Left renal pelvis (tissue), 4 donors: ENCODE results near the gene TRIM38. TPM values are rescaled to one million over a fixed set of nuclear protein-coding genes. Genes with fewer than 3 reads are reported as not detected.

Experiments used
- DNase-seq, 4 donors: peaks; one replicate each; pipeline ENCODE4 v3.0.0-alpha.2; 2013; ENCODE audit warnings: low read depth in 4 of 4, low spot score in 3 of 4
- polyA plus RNA-seq, 4 donors: library from polyadenylated mRNA; unstranded; fragments of 120-200 nt; gene quantifications; one replicate each; pipeline ENCODE4 v1.2.1, GENCODE V29; 2013; ENCODE audit not compliant: insufficient read length in 4 of 4

The TRIM38 gene
- polyA plus RNA-seq, 4 donors = 7.6 to 11.8 (median 10.4) TPM

DNA sequence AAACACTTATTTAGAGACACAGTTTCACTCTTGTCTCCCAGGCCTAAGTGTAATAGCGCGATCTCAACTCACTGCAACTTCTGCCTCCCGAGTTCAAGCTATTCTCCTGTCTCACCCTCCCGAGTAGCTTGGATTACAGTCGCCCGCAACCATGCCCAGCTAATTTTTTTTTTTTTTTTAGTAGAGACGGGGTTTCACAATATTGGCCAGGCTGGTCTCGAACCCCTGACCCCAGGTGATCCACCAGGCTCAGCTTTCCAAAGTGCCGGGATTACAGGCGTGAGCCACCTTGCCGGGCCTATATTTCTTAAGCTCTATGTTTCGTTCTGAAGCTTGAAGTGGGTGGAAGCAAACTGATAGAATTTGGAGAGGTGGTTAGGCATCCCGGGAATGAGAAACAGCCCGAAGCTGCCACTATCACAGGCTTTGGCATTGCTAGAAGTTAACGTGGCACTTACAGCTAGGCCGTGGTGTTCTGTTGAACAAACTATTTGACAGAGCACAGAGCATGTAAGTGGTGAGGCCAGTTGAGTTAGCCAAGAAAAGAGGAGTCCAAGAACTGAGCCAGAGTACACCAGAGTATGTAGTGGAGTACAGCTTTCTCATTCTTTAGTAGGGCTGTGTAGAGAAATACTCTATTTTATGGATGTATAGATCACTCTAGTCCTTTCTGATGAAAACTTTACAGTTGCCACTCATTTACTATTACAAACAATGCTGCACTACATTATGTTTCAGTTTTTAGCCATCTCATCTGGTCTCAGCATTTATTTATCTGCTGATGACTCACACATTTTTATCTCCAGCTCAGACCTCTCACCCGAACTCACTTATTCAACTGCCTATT, 62.7 kb downstream of the TRIM38 start:
- no peak for DNase-seq

DNA sequence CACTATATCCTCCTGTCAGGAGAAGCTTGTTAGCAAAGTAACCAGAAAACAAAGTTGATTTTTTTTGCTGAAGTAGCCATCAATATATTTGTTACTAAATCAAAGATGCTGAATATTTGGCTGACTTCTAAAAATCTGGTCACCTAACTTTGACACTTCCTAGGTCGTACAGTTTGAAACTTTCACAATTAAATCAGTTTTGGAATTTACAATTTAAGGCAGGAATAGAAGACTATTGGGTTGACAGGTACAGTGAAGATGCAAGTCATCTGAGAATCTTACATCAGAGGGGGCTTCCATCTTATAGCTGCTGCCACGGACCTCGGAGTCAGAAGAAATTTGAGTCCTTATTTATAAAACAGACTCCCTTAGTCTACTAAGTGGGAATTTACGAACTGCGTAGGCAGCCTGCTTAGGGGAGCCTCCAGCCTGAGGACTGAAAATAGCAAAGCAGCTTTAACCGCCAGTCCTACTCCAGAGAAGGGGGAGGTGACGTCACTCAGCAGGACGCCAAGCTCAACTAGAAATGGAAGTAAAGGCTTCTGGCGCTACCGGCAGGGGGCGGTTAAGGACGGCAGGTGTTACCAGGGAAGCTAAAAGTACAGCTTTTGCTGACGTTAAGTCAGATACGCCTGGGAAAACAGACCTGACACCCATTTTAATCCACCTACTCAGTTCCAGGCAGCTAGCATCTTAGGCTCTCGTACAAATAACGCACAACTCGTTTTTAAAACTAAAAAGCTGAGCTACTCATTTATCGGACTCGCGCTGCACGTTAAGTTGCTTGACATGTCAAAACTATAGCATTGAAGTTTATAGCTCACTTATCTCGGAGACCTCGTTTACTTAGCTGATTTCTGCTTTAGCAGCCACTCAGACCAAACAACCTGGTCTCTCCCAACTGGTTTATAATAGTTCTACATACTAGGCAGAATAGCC, 63.6 kb downstream of the TRIM38 start:
- DNase-seq = peak in 3 of 4 donors; percentile 88 to 95 (median 95)

DNA sequence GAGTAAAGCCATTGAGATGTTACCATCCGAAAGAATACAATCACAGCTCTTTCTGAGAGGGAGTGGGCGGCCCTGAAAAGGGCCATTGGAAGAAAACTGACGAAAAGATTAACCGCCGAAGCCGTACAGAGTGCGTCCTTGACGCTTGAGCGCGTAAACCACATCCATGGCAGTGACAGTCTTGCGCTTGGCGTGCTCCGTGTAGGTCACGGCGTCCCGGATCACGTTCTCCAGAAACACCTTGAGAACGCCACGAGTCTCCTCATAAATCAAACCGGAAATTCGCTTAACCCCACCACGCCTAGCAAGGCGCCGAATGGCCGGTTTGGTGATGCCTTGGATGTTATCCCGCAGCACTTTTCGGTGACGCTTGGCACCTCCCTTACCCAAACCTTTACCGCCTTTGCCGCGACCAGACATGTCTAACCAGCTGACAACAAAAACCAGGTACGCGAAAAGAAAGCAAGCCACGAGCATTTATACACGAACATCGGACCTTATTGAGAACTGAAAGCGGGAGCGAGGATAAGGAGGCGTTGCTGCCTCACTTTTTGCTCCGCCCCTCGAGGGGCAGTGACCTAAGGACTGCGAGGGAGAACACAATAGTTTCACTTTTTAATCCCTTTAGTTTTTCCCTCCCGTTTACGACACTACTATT, 64.4 kb downstream of the TRIM38 start:
- peak in 3 of 4 donors; percentile 98 to 100 (median 99) for DNase-seq

DNA sequence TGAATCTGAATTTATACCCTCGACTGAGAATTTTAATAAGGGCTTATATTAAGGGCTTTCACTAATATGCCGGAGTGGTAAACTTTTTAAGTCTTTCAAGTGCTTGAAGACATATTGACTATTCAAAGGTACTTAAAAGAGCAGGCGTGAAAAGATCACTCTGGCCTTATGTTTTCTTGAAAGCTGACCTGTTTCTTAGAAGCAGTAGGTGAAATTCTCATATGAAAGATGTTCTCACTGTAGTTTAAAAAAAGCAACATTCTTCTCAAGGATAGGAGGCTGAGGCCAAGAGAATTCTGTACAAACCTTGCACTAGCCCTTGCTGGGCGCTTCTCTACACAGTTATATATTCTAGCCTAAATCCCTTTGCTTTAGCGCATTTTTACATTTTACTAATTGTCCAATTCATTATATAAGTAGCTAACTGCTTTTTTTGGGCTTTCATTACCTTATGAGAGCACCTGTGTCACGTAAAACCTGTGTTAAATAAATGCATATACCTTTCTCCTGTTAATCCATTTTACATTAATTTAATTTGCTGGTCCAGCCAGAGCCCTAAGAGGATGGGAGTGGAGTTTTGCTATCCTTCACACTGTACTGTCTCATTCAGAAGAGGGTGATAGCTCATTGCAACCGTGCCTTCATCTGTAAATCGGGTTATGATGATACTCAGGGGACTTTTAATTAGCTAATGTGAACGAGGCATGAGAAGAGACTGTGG, 65.0 kb downstream of the TRIM38 start:
- no peak for DNase-seq

DNA sequence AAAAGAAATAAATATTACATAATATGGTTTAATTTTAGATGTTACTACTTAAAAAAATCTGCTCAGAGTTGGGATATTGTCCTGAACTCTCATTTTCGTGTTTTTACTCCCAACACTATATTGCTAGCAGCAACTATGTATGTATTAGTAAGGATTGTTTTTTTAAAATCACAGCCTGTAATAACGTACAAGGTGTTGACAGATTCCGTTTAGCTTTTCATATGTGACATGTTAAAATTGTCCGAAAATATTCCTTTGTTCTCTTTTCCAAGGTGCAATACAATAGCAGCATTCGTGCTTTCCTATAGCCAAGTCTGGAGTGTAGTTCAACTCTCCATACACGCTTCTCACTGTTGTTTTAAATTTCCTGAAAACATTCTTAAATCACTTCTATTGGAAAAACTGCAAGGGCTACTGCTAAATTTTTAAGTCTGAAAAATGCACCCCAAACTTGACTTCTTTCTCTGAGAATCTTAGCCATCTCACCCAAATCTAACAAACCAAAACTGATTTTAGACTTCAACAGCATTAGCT, 65.7 kb downstream of the TRIM38 start:
- no peak for DNase-seq

- DNase-seq = no peak
These were observed 66.4 kb downstream of the TRIM38 start for GRCh38 chr6:26028746-26029569.

DNA sequence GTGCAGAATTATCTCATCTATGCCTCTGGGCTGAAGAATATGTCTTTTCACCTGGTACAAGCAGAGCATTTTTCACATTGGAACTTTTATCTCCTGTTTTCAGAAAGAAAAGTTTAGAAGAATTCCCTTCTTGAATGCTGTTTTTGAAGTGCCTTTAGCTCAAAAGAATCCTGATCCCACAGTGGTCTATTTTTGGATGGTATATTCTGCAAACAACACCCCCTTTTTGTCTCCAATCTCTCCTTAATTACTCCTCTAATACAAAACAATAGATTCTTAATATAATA, 66.9 kb downstream of the TRIM38 start:
- no peak for DNase-seq

DNA sequence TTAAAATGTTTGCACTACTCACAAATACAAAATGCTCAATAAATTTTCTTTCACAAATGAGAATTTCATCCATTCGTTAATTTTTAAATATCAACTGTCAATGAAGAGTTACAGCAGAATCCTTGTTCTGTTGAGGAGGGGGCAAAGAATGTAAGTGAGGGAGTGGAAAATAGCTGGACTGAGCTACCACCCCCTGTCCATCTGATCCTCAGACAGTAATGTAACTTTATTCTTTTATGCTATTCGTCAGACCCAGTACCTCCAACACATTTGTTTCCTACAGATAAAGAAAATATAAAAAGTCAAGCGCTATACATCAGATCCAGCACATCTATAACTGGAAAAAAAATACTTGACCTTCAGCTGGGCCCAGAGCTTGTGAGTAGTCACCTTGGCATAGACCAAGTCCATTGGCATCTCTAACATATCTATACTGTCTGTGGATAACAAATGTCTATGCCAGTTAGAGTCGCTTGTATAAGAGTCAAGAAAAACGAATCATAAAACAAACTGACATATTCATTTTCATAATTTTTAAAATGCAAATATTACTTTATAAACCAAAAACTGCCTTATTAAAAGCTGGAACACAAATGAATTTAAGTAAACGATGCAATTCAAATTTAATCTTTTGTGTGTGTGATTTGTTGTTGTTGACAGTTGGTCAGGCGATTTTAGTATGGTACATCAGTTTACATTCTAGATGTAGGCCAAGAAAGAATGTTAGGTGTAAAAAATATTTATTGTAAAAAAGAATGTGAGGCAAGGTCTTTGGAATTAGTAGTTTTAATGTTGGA, 67.5 kb downstream of the TRIM38 start:
- no peak for DNase-seq

DNA sequence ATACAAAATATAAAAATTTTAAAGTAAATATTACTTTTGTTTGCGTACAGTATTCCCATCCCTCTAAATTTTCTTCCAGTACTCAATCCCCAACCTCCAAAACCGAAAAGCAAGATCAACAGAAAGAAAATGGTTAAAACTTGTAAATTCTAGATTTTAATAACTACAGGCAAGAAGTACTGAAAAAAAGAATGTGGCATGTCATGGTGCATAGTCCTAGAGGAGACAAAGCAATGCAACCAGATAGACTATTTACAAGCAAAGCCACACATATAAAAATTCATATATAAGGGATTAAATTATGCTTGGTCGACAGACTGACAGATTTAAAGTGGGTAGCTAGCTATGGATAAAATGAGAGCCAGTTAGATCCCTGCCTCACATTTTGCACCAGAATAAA, 68.1 kb downstream of the TRIM38 start:
- DNase-seq = no peak

DNA sequence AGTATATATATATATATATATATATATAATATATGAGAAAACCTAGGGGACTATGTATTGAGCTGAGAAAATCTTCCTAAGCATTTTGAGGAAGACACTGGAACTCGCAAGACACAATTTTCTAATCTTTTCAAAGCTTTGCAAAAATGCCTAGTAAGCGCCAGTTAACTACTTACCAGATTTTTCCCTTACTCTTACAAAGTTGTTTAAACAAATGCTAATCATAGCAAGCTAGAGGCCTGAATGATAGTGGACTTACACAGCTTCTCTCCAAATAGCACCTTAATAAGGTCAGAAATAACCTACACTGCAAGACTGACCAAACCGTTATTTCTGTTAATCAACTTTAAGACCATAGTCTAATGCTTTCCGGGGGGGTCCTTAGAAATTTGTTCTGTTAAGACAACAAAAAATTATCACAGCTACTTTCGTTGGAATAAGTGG, 68.6 kb downstream of the TRIM38 start:
- DNase-seq = no peak

- DNase-seq = peak in 2 of 4 donors; percentile 97 to 98
These were observed 69.2 kb downstream of the TRIM38 start for GRCh38 chr6:26031595-26032339.

DNA sequence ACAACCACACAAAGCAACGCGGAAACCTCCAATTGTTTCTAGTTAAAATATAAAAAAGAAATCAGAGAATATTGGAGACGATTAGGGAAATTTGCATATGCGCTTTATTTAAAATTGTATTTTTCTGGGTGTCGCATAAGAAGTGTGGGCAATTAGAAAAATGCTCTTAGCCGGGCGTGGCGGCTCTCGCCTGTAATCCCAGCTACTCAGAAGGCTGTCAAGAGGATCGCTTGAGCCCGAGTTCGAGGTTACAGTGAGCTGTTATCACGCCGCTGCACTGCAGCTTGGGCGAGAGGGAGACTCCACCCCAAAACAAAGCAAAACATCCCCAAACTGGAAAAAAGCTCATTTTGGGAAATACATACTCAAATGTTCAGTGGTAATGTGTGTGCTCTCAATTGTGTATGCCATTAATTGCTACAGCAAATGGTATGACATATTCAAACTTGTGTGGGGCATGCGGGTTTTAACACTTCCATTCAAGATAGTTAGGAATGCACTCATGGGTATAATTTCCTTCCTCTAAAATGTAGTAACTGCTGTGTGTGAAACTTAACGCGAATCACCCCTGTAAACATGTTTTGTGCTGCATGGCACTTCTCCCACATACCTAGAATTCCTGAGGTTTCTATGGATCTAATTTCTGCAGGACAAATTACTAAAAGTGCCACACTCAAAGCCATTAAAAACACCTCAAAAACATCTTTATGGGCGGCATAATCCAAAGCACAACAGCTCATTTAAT, 69.9 kb downstream of the TRIM38 start:
- no peak for DNase-seq

- peak in 2 of 4 donors; percentile 95 to 96 for DNase-seq
These were observed 70.7 kb downstream of the TRIM38 start for GRCh38 chr6:26033085-26033940.

GRCh38 chr6:26033941-26034354, 71.3 kb downstream of the TRIM38 start:
- peak in 1 of 4 donors; percentile 53 for DNase-seq

GRCh38 chr6:26034905-26035304, 72.3 kb downstream of the TRIM38 start:
- no peak for DNase-seq
